HepG2 (cell line): Measurements from ENCODE around the gene TRAPPC12. TPM values are rescaled to one million over a fixed set of nuclear protein-coding genes. Genes with fewer than 3 reads are reported as not detected.

ENCODE experiments used
- ARID4A ChIP-seq: sonication (generic); formaldehyde crosslinking; IDR thresholded peaks from 2 replicates; pipeline ENCODE4 v1.5.0; 2020; ENCODE audit warnings: mild to moderate bottlenecking, missing genetic modification reagents, borderline replicate concordance
- ATRX ChIP-seq: sonication (generic); formaldehyde crosslinking; IDR thresholded peaks from 2 replicates; pipeline ENCODE4 v1.4.0; 2020; ENCODE audit warnings: missing genetic modification reagents, borderline replicate concordance
- PRDM4 ChIP-seq: sonication (generic); formaldehyde crosslinking; IDR thresholded peaks from 2 replicates; pipeline ENCODE4 v1.9.0; 2021; ENCODE audit warnings: missing genetic modification reagents, borderline replicate concordance
- REPIN1 ChIP-seq: sonication (generic); formaldehyde crosslinking; IDR thresholded peaks from 2 replicates; pipeline ENCODE4 v1.8.0; 2022; ENCODE audit warnings: missing genetic modification reagents, low read depth, mild to moderate bottlenecking, borderline replicate concordance
- SP4 ChIP-seq: sonication (generic); formaldehyde crosslinking; IDR thresholded peaks from 2 replicates; pipeline ENCODE4 v1.8.1; 2023; ENCODE audit warnings: mild to moderate bottlenecking, missing genetic modification reagents
- ZMAT3 ChIP-seq: sonication (generic); formaldehyde crosslinking; conservative IDR thresholded peaks from 2 replicates; pipeline ENCODE4 v1.7.0; 2021; ENCODE audit warnings: missing genetic modification reagents
- ZNF318 ChIP-seq: sonication (generic); formaldehyde crosslinking; IDR thresholded peaks from 2 replicates; pipeline ENCODE4 v1.4.0; 2020; ENCODE audit warnings: mild to moderate bottlenecking, missing genetic modification reagents
- polyA plus RNA-seq, 8 experiments: library from polyadenylated mRNA; depleted of rRNA in 3 of 8; stranded (reverse) in 7 of 8; unstranded in 1 of 8; fragments of >200 nt; fragmentation: Illumina TruSeq in 4 of 8; extraction: Trizol in 4 of 8; gene quantifications; 2 replicates each; pipeline versions ENCODE4 v1.2.1 to v1.2.3, GENCODE V29; 2011 to 2016; ENCODE audit warnings: low read depth in 4 of 8, missing spikeins in 1 of 8, mixed read lengths in 1 of 8; ENCODE audit not compliant: insufficient read depth in 1 of 8
- total RNA-seq, 5 experiments: library from RNA; depleted of rRNA; stranded (reverse); fragments of >200 nt; fragmentation: Illumina TruSeq; extraction: Trizol; gene quantifications; 2 replicates each; pipeline ENCODE4 v1.2.3, GENCODE V29; 2016; ENCODE audit warnings: low read depth in 1 of 5
- TF ChIP-seq, protein P1 (sequence below): IDR thresholded peaks from 2 replicates; pipeline ENCODE4 v1.6.1; 2016
- TF ChIP-seq, protein P2 (sequence below): IDR thresholded peaks from 2 replicates; pipeline ENCODE4 v1.6.1; 2016; ENCODE audit warnings: missing compliant biosample characterization, missing genetic modification reagents, borderline replicate concordance

The TRAPPC12 gene
- total and polyA plus RNA-seq, 2 of the 13 experiments (the other 11 are each of a cell fraction or from before 2014, with no cell fraction given), result 46.4 to 97.7 TPM

DNA sequence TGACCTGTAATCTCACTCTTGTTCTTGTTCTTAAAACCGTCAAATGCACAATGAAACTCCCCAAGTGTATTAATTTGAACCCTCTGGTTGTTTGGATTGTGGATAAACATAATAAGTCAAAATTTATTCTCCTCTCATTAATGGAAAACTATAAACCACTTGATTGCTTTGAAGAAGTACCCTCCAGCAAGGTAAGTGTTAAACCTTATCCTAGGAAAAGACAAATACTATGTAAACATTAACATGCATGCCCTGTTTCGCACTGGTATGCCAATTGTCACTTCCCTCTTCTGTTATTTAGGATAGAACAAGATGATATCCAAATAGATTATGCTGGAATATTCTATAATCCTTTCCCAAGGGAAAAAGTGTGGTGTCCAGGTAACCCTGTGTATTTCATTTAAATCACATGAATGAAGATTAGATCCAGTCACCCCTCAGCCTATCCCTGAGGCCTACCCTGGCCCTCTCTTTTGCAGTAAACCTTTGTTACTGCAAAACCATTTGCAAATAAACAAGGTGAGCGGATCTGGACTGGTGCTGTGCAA is 138.5 kb downstream of the TRAPPC12 start (continued):
- TF ChIP-seq PRDM4 (CRISPR knock-in tag) (no peak), ZNF318 (no peak), SP4 (CRISPR knock-in tag) (no peak), ARID4A (CRISPR knock-in tag) (peak; percentile 69; the same call in 1 of the 2 replicates), REPIN1 (peak; percentile 39; the same call in 1 of the 2 replicates), ATRX (CRISPR knock-in tag) (no peak), ZMAT3 (no peak)
- TF ChIP-seq, protein P1, sequence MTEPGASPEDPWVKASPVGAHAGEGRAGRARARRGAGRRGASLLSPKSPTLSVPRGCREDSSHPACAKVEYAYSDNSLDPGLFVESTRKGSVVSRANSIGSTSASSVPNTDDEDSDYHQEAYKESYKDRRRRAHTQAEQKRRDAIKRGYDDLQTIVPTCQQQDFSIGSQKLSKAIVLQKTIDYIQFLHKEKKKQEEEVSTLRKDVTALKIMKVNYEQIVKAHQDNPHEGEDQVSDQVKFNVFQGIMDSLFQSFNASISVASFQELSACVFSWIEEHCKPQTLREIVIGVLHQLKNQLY, result 0 out of 2 replicates have a peak, but pooled peaks have one; percentile 8
- TF ChIP-seq, protein P2, sequence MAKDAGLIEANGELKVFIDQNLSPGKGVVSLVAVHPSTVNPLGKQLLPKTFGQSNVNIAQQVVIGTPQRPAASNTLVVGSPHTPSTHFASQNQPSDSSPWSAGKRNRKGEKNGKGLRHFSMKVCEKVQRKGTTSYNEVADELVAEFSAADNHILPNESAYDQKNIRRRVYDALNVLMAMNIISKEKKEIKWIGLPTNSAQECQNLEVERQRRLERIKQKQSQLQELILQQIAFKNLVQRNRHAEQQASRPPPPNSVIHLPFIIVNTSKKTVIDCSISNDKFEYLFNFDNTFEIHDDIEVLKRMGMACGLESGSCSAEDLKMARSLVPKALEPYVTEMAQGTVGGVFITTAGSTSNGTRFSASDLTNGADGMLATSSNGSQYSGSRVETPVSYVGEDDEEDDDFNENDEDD (CRISPR knock-in tag), result no peak
